GM23338 (cell line): ENCODE data around the gene SKP2. TPM values are rescaled to one million over a fixed set of nuclear protein-coding genes. Genes with fewer than 3 reads are reported as not detected.

Source experiments
- ATAC-seq: fragments of 200-7000 bp; cut with Tn5 transposase; 3 replicates; pipeline ENCODE4 v1.9.1; 2020
- DNase-seq: peaks from one replicate; pipeline ENCODE4 v3.0.0-alpha.2; 2015; ENCODE audit warnings: low spot score
- H2AFZ ChIP-seq: fragments of 200-600 bp; sonication (generic); 2 replicates; pipeline ENCODE4 v1.8.0; 2016; ENCODE audit warnings: antibody characterized with exemption, mild to moderate bottlenecking, moderate library complexity
- H3F3A ChIP-seq: fragments of 200-600 bp; sonication (generic); replicated peaks from 2 replicates; pipeline ENCODE4 v1.8.0; 2017; ENCODE audit warnings: antibody characterized with exemption, mixed run types, low read depth
- H3K27ac ChIP-seq: fragments of 200-600 bp; sonication (generic); 2 replicates; pipeline ENCODE4 v1.6.1; 2016; ENCODE audit warnings: low read depth
- H3K27me3 ChIP-seq: fragments of 200-600 bp; sonication (generic); 2 replicates; pipeline ENCODE4 v1.8.0; 2016; ENCODE audit warnings: mild to moderate bottlenecking, mixed run types, moderate library complexity; ENCODE audit not compliant: insufficient read depth
- H3K36me3 ChIP-seq: fragments of 200-600 bp; sonication (generic); 2 replicates; pipeline ENCODE4 v1.8.0; 2016; ENCODE audit warnings: mild to moderate bottlenecking; ENCODE audit not compliant: insufficient read depth
- H3K4me1 ChIP-seq: fragments of 200-600 bp; sonication (generic); 2 replicates; pipeline ENCODE4 v1.8.0; 2016; ENCODE audit warnings: mild to moderate bottlenecking, moderate library complexity; ENCODE audit not compliant: insufficient read depth
- H3K4me2 ChIP-seq: fragments of 200-600 bp; sonication (generic); 2 replicates; pipeline ENCODE4 v1.7.1; 2017; ENCODE audit warnings: mixed run types
- H3K4me3 ChIP-seq: fragments of 200-600 bp; sonication (generic); 2 replicates; pipeline ENCODE4 v1.6.1; 2016; ENCODE audit warnings: mixed run types
- H3K79me2 ChIP-seq: fragments of 200-600 bp; sonication (generic); replicated peaks from 2 replicates; pipeline ENCODE4 v1.8.0; 2017; ENCODE audit warnings: mild to moderate bottlenecking; ENCODE audit not compliant: insufficient read depth
- H3K9me2 ChIP-seq: fragments of 200-600 bp; sonication (generic); 2 replicates; pipeline ENCODE4 v1.8.0; 2017; ENCODE audit not compliant: insufficient read depth
- H4K20me1 ChIP-seq: fragments of 200-600 bp; sonication (generic); replicated peaks from 2 replicates; pipeline ENCODE4 v1.8.0; 2017; ENCODE audit warnings: mild to moderate bottlenecking; ENCODE audit not compliant: insufficient read depth
- H3K27ac Mint-ChIP-seq: 2 replicates; pipeline ENCODE4 v1.8.0; 2020; ENCODE audit warnings: inconsistent platforms, mild to moderate bottlenecking, moderate library complexity, mixed read lengths
- H3K27me3 Mint-ChIP-seq: 3 replicates; pipeline ENCODE4 v1.8.0; 2022; ENCODE audit warnings: low read depth, mild to moderate bottlenecking, moderate library complexity, mixed read lengths, inconsistent platforms; ENCODE audit not compliant: insufficient read depth, poor library complexity
- H3K36me3 Mint-ChIP-seq: 3 replicates; pipeline ENCODE4 v1.8.0; 2021; ENCODE audit warnings: low read depth, mild to moderate bottlenecking, inconsistent platforms, moderate library complexity, mixed read lengths
- H3K4me1 Mint-ChIP-seq: 3 replicates; pipeline ENCODE4 v1.8.0; 2020; ENCODE audit warnings: mild to moderate bottlenecking, inconsistent platforms, mixed read lengths
- H3K4me3 Mint-ChIP-seq: 3 replicates; pipeline ENCODE4 v1.8.0; 2021; ENCODE audit warnings: moderate library complexity, mild to moderate bottlenecking, inconsistent platforms, mixed read lengths
- H3K9me3 Mint-ChIP-seq: 3 replicates; pipeline ENCODE4 v1.8.0; 2020; ENCODE audit warnings: moderate library complexity, mild to moderate bottlenecking, inconsistent platforms, mixed read lengths
- CREB1 ChIP-seq: fragments of 250-450 bp; sonication (Bioruptor Pico); IDR thresholded peaks from 2 replicates; pipeline ENCODE4 v1.5.0; 2020; ENCODE audit warnings: low read depth, mild to moderate bottlenecking, moderate library complexity
- CTCF ChIP-seq, 2 experiments: fragments of 200-600 bp in 1 of 2; sonication (generic) in 1 of 2; conservative IDR thresholded peaks; 2 replicates each; pipeline versions ENCODE4 v1.5.1 to v1.6.1; 2016 to 2017; ENCODE audit warnings: antibody characterized with exemption in 2 of 2, low read depth in 2 of 2, mild to moderate bottlenecking in 2 of 2, moderate library complexity in 1 of 2
- ETS1 ChIP-seq: IDR thresholded peaks from 2 replicates; pipeline ENCODE4 v1.6.1; 2016; ENCODE audit warnings: antibody characterized with exemption
- EZH2 ChIP-seq: fragments of 200-600 bp; sonication (generic); IDR thresholded peaks from one replicate; pipeline ENCODE4 v1.8.0; 2017; ENCODE audit warnings: antibody characterized with exemption, mild to moderate bottlenecking, low read depth; ENCODE audit not compliant: unreplicated experiment
- EZH2phosphoT487 ChIP-seq: fragments of 200-600 bp; sonication (generic); IDR thresholded peaks from one replicate; pipeline ENCODE4 v1.8.1; 2018; ENCODE audit warnings: antibody characterized with exemption; ENCODE audit not compliant: unreplicated experiment
- JUNB ChIP-seq: IDR thresholded peaks from one replicate; pipeline ENCODE4 v1.6.1; 2016; ENCODE audit warnings: antibody characterized with exemption; ENCODE audit not compliant: unreplicated experiment
- NANOG ChIP-seq: IDR thresholded peaks from 2 replicates; pipeline ENCODE4 v1.6.1; 2016; ENCODE audit warnings: antibody characterized with exemption, borderline replicate concordance
- POLR2AphosphoS5 ChIP-seq: IDR thresholded peaks from 2 replicates; pipeline ENCODE4 v1.6.1; 2016; ENCODE audit warnings: antibody characterized with exemption, low read depth
- REST ChIP-seq: IDR thresholded peaks from one replicate; pipeline ENCODE4 v1.6.1; 2018; ENCODE audit warnings: antibody characterized with exemption; ENCODE audit not compliant: unreplicated experiment
- STAT1 ChIP-seq: IDR thresholded peaks from one replicate; pipeline ENCODE4 v1.6.1; 2016; ENCODE audit warnings: antibody characterized with exemption; ENCODE audit not compliant: unreplicated experiment
- ZNF114 ChIP-seq: fragments of 250-450 bp; sonication (Bioruptor Pico); IDR thresholded peaks from 2 replicates; pipeline ENCODE4 v1.5.0; 2020; ENCODE audit warnings: mild to moderate bottlenecking, moderate library complexity
- ZNF331 ChIP-seq: fragments of 250-450 bp; sonication (Bioruptor Pico); IDR thresholded peaks from 2 replicates; pipeline ENCODE4 v1.5.0; 2020; ENCODE audit warnings: low read depth, mild to moderate bottlenecking, moderate library complexity
- ZNF462 ChIP-seq: fragments of 250-450 bp; sonication (Bioruptor Pico); IDR thresholded peaks from 2 replicates; pipeline ENCODE4 v1.5.0; 2020; ENCODE audit warnings: mild to moderate bottlenecking, moderate library complexity
- polyA plus RNA-seq: library from polyadenylated mRNA; unstranded; fragments of >200 nt; fragmentation: Nextera tagmentation; extraction: Ambion mirVana; gene quantifications from 2 replicates; pipeline ENCODE4 v1.2.1, GENCODE V29; 2016
- total RNA-seq: library from RNA; depleted of rRNA; stranded (reverse); fragments of >200 nt; shearing (Covaris generic); gene quantifications from 2 replicates; pipeline ENCODE4 v1.2.3, GENCODE V29; 2014

Gene SKP2
- total and polyA plus RNA-seq, 2 experiments from 2014 or later = 66.6 to 75.6 TPM

- Histone ChIP-seq H2AFZ (no peak overlapping the region), H3K4me3 (no peak overlapping the region), H3K9me2 (no peaks in the 10 kb centered on the region), H3K27me3 (no peaks in the 10 kb centered on the region), H3K79me2 (peaks cover 31% of the 10 kb centered on the region), H3K4me2 (no peak overlapping the region), H4K20me1 (peaks cover 20% of the 10 kb centered on the region), H3F3A (no peaks in the 10 kb centered on the region), H3K27ac (no peak overlapping the region), H3K36me3 (peaks cover 10% of the 10 kb centered on the region; the same call in 1 of the 2 replicates), H3K4me1 (no peaks in the 10 kb centered on the region; the same call in 1 of the 2 replicates)
- H3K4me3 Mint-ChIP-seq = no peak overlapping the region
- H3K9me3 Mint-ChIP-seq = no peaks in the 10 kb centered on the region
- peaks cover 67% of the 10 kb centered on the region for H3K36me3 Mint-ChIP-seq
- TF ChIP-seq CREB1 (CRISPR knock-in tag) = no peak
- TF ChIP-seq REST = no peak
- TF ChIP-seq ZNF114 (CRISPR knock-in tag) = no peak
- no peak for TF ChIP-seq ETS1
- TF ChIP-seq NANOG = no peak
- no peak for TF ChIP-seq JUNB
- no peak for TF ChIP-seq ZNF331 (CRISPR knock-in tag)
- TF ChIP-seq EZH2 = no peak
- TF ChIP-seq STAT1 = no peak
- TF ChIP-seq POLR2AphosphoS5 = no peak
- no peak for TF ChIP-seq EZH2phosphoT487
- no peak for TF ChIP-seq ZNF462
- TF ChIP-seq CTCF (conservative IDR thresholded peaks at IDR 0.05; ENCODE audit: low read depth in 2 of 2) = no peak
- H3K4me1 Mint-ChIP-seq = 0 out of 3 replicates have a peak, but pooled peaks cover 2% of the 10 kb centered on the region
- no peak overlapping the region for H3K27ac Mint-ChIP-seq
- ATAC-seq (no peak), DNase-seq (no peak)
- H3K27me3 Mint-ChIP-seq = no peaks in the 10 kb centered on the region
These were observed 8.7 kb downstream of the SKP2 start for GRCh38 chr5:36160617-36161016.
